Skin of body (tissue), 2 donors: ENCODE results near the gene MOV10L1. TPM values are rescaled to one million over a fixed set of nuclear protein-coding genes. Genes with fewer than 3 reads are reported as not detected.
"Not testable (repeated sequence)": the region's sequence is repeated elsewhere in the genome, so short reads cannot be mapped to it uniquely, and the experiment has no call there.

Experiments used
- DNase-seq: peaks from one replicate; lab custom pipeline; 2025; lab: John Stamatoyannopoulos, UW
- total RNA-seq: library from RNA; depleted of rRNA; stranded (reverse); fragments of >200 nt; gene quantifications from one replicate; pipeline ENCODE4 v1.2.3, GENCODE V29; 2014

MOV10L1 gene
- total RNA-seq, 1 donor from 2014 or later: 3.0 TPM

GRCh38 chr22:50202130-50202666, 112.4 kb downstream of the MOV10L1 start:
- no peak for DNase-seq

GRCh38 chr22:50203288-50203687, 113.5 kb downstream of the MOV10L1 start:
- DNase-seq: no peak

GRCh38 chr22:50204571-50204970, 114.8 kb downstream of the MOV10L1 start:
- no peak for DNase-seq

GRCh38 chr22:50204998-50205397, 115.2 kb downstream of the MOV10L1 start:
- DNase-seq: not testable (repeated sequence)

- no peak for DNase-seq
Measured at GRCh38 chr22:50205781-50206569, 116.2 kb downstream of the MOV10L1 start.

GRCh38 chr22:50206599-50206998, 116.8 kb downstream of the MOV10L1 start:
- no peak for DNase-seq

GRCh38 chr22:50207383-50208140, 117.8 kb downstream of the MOV10L1 start:
- no peak for DNase-seq

GRCh38 chr22:50208430-50208938, 118.7 kb downstream of the MOV10L1 start:
- DNase-seq: no peak

GRCh38 chr22:50208939-50209892, 119.4 kb downstream of the MOV10L1 start:
- no peak for DNase-seq

- no peak for DNase-seq
Measured at GRCh38 chr22:50209893-50210292, 120.1 kb downstream of the MOV10L1 start.

- DNase-seq: no peak
Measured at GRCh38 chr22:50210378-50211139, 120.8 kb downstream of the MOV10L1 start.

- DNase-seq: no peak
Measured at GRCh38 chr22:50211147-50211546, 121.3 kb downstream of the MOV10L1 start.

Other genes with a start within 250 kb of the MOV10L1 start
- gene ZBED4, start 236.2 kb upstream of the MOV10L1 start, total RNA-seq: 9.1 TPM
- 7.9 TPM for gene ALG12, start 171.6 kb upstream of the MOV10L1 start, total RNA-seq
- 17.5 TPM for gene CRELD2, start 171.4 kb upstream of the MOV10L1 start, total RNA-seq
- gene PIM3, start 129.2 kb upstream of the MOV10L1 start, total RNA-seq: 48.5 TPM
- not detected for gene IL17REL, start 77.2 kb upstream of the MOV10L1 start, total RNA-seq
- gene TTLL8, start 31.7 kb upstream of the MOV10L1 start, total RNA-seq: not detected
- gene MLC1, start 4.6 kb upstream of the MOV10L1 start, total RNA-seq: 3.1 TPM
- 0.30 TPM for gene PANX2, start 80.7 kb downstream of the MOV10L1 start, total RNA-seq
- 10.8 TPM for gene TRABD, start 95.9 kb downstream of the MOV10L1 start, total RNA-seq
- 10.7 TPM for gene SELENOO, start 111.0 kb downstream of the MOV10L1 start, total RNA-seq
- 23.5 TPM for gene TUBGCP6, start 155.0 kb downstream of the MOV10L1 start, total RNA-seq
- 13.1 TPM for gene HDAC10, start 161.3 kb downstream of the MOV10L1 start, total RNA-seq
- gene MAPK12, start 171.7 kb downstream of the MOV10L1 start, total RNA-seq: 8.8 TPM
- gene MAPK11, start 180.4 kb downstream of the MOV10L1 start, total RNA-seq: 5.2 TPM
- 68.8 TPM for gene PLXNB2, start 217.6 kb downstream of the MOV10L1 start, total RNA-seq
- gene DENND6B, start 237.0 kb downstream of the MOV10L1 start, total RNA-seq: 2.9 TPM